TTC549 (cell line): ENCODE results near the gene PAX5.

ENCODE experiments used
- FAIRE-seq: peaks from 2 replicates; lab custom pipeline; 2012; peaks lifted over from hg19 to GRCh38; lab: Jason Lieb, UNC

The PAX5 gene

GRCh38 chr9:36802201-36802920 is 231.7 kb downstream of the PAX5 start:
- no peak for FAIRE-seq

GRCh38 chr9:36800455-36800854 is 233.6 kb downstream of the PAX5 start:
- no peak for FAIRE-seq

- no peak for FAIRE-seq
Measured at GRCh38 chr9:36798350-36799065, 235.6 kb downstream of the PAX5 start.

GRCh38 chr9:36797471-36798220 is 236.4 kb downstream of the PAX5 start:
- no peak for FAIRE-seq

- FAIRE-seq: no peak
Measured at GRCh38 chr9:36796671-36797419, 237.2 kb downstream of the PAX5 start.

- FAIRE-seq: no peak
Measured at GRCh38 chr9:36794461-36794860, 239.6 kb downstream of the PAX5 start.

- FAIRE-seq: no peak
Measured at GRCh38 chr9:36793277-36793676, 240.8 kb downstream of the PAX5 start.

GRCh38 chr9:36791222-36791950 is 242.7 kb downstream of the PAX5 start:
- FAIRE-seq: no peak

GRCh38 chr9:36789886-36790285 is 244.2 kb downstream of the PAX5 start:
- no peak for FAIRE-seq

GRCh38 chr9:36788534-36788933 is 245.5 kb downstream of the PAX5 start:
- FAIRE-seq: no peak

- no peak for FAIRE-seq
Measured at GRCh38 chr9:36787709-36788108, 246.4 kb downstream of the PAX5 start.
